ENCODE data around the gene ZG16B.

GRCh38 chr16:2822496-2822895 is 7.6 kb upstream of the ZG16B start:
- no peak for TF ChIP-seq POLR2A (IDR thresholded peaks at IDR 0.05)
- TF ChIP-seq, protein P1, sequence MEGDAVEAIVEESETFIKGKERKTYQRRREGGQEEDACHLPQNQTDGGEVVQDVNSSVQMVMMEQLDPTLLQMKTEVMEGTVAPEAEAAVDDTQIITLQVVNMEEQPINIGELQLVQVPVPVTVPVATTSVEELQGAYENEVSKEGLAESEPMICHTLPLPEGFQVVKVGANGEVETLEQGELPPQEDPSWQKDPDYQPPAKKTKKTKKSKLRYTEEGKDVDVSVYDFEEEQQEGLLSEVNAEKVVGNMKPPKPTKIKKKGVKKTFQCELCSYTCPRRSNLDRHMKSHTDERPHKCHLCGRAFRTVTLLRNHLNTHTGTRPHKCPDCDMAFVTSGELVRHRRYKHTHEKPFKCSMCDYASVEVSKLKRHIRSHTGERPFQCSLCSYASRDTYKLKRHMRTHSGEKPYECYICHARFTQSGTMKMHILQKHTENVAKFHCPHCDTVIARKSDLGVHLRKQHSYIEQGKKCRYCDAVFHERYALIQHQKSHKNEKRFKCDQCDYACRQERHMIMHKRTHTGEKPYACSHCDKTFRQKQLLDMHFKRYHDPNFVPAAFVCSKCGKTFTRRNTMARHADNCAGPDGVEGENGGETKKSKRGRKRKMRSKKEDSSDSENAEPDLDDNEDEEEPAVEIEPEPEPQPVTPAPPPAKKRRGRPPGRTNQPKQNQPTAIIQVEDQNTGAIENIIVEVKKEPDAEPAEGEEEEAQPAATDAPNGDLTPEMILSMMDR (IDR thresholded peaks at IDR 0.05), result no peak

Measured in lower leg skin (tissue), 3 donors.